Endometrial microvascular endothelial cells (primary cell): ENCODE data around the gene USP17L27. TPM values are rescaled to one million over a fixed set of nuclear protein-coding genes. Genes with fewer than 3 reads are reported as not detected.
"Not testable (repeated sequence)": the region's sequence is repeated elsewhere in the genome, so short reads cannot be mapped to it uniquely, and the experiment has no call there.

Experiments used
- in situ Hi-C: cut with HindIII; loops from 2 replicates; pipeline ENCODE4 v1.10.0; 2017; ENCODE audit warnings: low sequenced_read_pairs, low pct_unique_long_range_greater_than_20kb; ENCODE audit errors: inconsistent ontology term
- total RNA-seq: library from RNA; depleted of rRNA; stranded (reverse); fragments of >200 nt; gene quantifications from one replicate; pipeline ENCODE4 v1.2.3, GENCODE V29; 2015; ENCODE audit errors: inconsistent ontology term

USP17L27 gene, protein sequence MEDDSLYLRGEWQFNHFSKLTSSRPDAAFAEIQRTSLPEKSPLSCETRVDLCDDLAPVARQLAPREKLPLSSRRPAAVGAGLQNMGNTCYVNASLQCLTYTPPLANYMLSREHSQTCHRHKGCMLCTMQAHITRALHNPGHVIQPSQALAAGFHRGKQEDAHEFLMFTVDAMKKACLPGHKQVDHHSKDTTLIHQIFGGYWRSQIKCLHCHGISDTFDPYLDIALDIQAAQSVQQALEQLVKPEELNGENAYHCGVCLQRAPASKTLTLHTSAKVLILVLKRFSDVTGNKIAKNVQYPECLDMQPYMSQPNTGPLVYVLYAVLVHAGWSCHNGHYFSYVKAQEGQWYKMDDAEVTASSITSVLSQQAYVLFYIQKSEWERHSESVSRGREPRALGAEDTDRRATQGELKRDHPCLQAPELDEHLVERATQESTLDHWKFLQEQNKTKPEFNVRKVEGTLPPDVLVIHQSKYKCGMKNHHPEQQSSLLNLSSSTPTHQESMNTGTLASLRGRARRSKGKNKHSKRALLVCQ
- not detected for total RNA-seq

DNA sequence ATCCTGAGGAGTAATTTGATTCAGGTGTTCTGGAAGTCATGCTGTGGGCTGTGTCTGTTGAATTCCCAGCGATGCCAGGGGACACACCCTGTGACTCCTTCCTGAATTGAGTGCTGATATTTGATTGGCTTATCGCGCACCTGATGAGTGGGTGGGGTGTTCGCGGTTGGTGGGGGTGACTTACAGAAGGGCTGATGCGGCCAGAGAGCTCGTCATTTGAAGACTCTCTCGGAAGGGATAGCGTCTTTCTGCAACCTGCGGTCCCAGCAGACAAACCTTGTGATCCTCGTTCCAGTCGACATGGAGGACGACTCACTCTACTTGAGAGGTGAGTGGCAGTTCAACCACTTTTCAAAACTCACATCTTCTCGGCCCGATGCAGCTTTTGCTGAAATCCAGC, at the start of gene USP17L27:
Gene USP17L27, plus strand, starts transcription at position 301 of the 400 bp plus-strand sequence. Its CDS starts 0 bp downstream, at position 301.
- in situ Hi-C loops = not testable (repeated sequence)

DNA sequence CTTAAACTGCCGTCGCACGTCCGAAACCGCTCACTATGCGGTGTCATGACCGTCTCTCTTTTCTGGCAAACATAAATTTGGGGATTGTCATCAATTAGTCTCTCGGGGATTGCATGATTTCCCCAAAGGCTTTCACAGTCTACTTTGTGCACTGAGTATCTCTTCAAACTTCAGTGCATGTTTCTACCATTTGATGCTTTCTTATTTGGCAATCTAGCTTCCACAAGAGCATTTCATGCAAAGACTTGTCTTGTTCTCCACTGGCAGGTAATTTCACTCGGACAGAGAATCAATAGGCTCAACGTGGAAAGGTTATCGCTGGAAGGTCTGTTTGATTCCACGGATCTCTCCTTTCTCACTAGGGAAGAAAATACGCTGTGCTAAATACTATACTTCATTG, 19.8 kb upstream of the USP17L27 start:
- in situ Hi-C loops = not testable (repeated sequence)

DNA sequence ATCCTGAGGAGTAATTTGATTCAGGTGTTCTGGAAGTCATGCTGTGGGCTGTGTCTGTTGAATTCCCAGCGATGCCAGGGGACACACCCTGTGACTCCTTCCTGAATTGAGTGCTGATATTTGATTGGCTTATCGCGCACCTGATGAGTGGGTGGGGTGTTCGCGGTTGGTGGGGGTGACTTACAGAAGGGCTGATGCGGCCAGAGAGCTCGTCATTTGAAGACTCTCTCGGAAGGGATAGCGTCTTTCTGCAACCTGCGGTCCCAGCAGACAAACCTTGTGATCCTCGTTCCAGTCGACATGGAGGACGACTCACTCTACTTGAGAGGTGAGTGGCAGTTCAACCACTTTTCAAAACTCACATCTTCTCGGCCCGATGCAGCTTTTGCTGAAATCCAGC, 19.1 kb upstream of the USP17L27 start, which contains the start of gene USP17L24:
Gene USP17L24, plus strand, starts transcription at position 301 of the 400 bp plus-strand sequence. Its CDS starts 0 bp downstream, at position 301.
- in situ Hi-C loops = not testable (repeated sequence)

DNA sequence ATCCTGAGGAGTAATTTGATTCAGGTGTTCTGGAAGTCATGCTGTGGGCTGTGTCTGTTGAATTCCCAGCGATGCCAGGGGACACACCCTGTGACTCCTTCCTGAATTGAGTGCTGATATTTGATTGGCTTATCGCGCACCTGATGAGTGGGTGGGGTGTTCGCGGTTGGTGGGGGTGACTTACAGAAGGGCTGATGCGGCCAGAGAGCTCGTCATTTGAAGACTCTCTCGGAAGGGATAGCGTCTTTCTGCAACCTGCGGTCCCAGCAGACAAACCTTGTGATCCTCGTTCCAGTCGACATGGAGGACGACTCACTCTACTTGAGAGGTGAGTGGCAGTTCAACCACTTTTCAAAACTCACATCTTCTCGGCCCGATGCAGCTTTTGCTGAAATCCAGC, 14.3 kb upstream of the USP17L27 start, which contains the start of gene USP17L25:
Gene USP17L25, plus strand, starts transcription at position 301 of the 400 bp plus-strand sequence. Its CDS starts 0 bp downstream, at position 301.
- in situ Hi-C loops = not testable (repeated sequence)

DNA sequence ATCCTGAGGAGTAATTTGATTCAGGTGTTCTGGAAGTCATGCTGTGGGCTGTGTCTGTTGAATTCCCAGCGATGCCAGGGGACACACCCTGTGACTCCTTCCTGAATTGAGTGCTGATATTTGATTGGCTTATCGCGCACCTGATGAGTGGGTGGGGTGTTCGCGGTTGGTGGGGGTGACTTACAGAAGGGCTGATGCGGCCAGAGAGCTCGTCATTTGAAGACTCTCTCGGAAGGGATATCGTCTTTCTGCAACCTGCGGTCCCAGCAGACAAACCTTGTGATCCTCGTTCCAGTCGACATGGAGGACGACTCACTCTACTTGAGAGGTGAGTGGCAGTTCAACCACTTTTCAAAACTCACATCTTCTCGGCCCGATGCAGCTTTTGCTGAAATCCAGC, 9.6 kb upstream of the USP17L27 start, which contains the start of gene USP17L26:
Gene USP17L26, plus strand, starts transcription at position 301 of the 400 bp plus-strand sequence. Its CDS starts 0 bp downstream, at position 301.
- in situ Hi-C loops = not testable (repeated sequence)

DNA sequence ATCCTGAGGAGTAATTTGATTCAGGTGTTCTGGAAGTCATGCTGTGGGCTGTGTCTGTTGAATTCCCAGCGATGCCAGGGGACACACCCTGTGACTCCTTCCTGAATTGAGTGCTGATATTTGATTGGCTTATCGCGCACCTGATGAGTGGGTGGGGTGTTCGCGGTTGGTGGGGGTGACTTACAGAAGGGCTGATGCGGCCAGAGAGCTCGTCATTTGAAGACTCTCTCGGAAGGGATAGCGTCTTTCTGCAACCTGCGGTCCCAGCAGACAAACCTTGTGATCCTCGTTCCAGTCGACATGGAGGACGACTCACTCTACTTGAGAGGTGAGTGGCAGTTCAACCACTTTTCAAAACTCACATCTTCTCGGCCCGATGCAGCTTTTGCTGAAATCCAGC, 4.8 kb upstream of the USP17L27 start, which contains the start of gene USP17L5:
Gene USP17L5, plus strand, starts transcription at position 301 of the 400 bp plus-strand sequence. Its CDS starts 0 bp downstream, at position 301.
- in situ Hi-C loops = not testable (repeated sequence)

DNA sequence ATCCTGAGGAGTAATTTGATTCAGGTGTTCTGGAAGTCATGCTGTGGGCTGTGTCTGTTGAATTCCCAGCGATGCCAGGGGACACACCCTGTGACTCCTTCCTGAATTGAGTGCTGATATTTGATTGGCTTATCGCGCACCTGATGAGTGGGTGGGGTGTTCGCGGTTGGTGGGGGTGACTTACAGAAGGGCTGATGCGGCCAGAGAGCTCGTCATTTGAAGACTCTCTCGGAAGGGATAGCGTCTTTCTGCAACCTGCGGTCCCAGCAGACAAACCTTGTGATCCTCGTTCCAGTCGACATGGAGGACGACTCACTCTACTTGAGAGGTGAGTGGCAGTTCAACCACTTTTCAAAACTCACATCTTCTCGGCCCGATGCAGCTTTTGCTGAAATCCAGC, 4.6 kb downstream of the USP17L27 start, which contains the start of gene USP17L28:
Gene USP17L28, plus strand, starts transcription at position 301 of the 400 bp plus-strand sequence. Its CDS starts 0 bp downstream, at position 301.
- in situ Hi-C loops = not testable (repeated sequence)

DNA sequence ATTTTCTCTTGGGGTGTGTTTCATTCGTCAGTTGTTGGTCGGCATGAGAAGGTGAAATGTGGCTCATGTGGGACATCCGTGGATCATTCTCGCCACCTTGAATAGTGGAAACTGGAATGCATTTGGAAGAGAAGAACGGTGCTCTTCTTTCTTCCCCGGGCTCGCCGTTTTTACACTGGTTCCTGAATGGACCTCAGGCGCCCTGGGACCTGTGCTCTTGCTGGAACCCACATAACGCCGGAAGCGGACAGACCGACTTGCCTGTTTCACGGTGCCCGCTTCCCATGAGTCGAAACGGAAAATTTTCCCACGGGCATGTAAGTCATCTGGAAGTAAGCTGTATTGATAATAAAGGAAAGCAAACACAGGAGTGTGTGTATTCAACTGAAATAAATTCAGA, 6.9 kb downstream of the USP17L27 start:
- in situ Hi-C loops = not testable (repeated sequence)

DNA sequence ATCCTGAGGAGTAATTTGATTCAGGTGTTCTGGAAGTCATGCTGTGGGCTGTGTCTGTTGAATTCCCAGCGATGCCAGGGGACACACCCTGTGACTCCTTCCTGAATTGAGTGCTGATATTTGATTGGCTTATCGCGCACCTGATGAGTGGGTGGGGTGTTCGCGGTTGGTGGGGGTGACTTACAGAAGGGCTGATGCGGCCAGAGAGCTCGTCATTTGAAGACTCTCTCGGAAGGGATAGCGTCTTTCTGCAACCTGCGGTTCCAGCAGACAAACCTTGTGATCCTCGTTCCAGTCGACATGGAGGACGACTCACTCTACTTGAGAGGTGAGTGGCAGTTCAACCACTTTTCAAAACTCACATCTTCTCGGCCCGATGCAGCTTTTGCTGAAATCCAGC, 9.4 kb downstream of the USP17L27 start, which contains the start of gene USP17L29:
Gene USP17L29, plus strand, starts transcription at position 301 of the 400 bp plus-strand sequence. Its CDS starts 0 bp downstream, at position 301.
- in situ Hi-C loops = not testable (repeated sequence)

DNA sequence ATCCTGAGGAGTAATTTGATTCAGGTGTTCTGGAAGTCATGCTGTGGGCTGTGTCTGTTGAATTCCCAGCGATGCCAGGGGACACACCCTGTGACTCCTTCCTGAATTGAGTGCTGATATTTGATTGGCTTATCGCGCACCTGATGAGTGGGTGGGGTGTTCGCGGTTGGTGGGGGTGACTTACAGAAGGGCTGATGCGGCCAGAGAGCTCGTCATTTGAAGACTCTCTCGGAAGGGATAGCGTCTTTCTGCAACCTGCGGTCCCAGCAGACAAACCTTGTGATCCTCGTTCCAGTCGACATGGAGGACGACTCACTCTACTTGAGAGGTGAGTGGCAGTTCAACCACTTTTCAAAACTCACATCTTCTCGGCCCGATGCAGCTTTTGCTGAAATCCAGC, 18.9 kb downstream of the USP17L27 start, which contains the start of gene USP17L30:
Gene USP17L30, plus strand, starts transcription at position 301 of the 400 bp plus-strand sequence. Its CDS starts 0 bp downstream, at position 301.
- in situ Hi-C loops = not testable (repeated sequence)

DNA sequence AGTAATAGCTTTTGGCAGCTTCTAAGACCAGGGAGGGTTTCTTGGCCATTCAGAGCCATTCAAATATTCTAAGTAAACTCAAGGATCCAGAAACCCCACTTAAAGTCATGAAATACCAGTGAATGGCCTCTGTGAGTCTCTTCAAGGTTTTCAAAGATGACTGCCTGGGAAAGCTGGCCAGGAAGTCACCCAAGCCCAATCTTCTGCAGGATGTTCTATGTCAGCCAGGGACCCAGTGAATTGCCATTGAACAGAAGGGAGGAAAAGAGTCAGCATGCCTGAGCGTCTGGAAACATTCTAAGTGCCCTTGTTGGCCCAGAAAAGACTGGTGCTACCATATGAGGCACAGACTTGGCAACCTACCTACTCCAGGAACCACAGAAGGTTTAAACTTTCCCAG, 35.9 kb downstream of the USP17L27 start:
- in situ Hi-C loops = not testable (repeated sequence)

DNA sequence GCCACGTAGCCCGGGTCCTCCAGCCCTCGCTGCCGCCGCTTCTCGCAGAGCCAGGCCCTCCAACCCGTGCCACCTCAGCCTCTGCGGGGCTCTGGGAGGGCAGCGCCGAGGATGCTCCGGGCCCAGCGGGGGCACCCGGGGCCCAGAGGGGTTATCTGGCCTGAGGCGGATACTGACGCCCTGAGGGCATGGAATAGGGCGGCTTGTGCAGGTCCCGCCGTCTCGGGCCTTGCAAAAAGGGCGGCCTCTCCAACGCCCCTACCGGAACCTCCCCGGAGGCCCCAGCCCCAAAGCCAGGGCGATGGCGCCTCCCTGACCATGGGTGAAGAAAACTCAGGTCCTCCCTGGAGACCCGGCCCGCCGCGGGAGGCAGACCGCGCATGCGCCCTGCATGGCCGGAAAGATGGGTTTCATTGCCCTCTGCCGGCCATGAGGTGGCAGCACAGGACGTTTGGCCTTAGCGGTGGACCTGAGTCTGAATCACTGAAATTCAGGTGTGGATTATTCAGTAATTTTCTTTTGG, 37.1 kb downstream of the USP17L27 start:
- in situ Hi-C loops = not testable (repeated sequence)

DNA sequence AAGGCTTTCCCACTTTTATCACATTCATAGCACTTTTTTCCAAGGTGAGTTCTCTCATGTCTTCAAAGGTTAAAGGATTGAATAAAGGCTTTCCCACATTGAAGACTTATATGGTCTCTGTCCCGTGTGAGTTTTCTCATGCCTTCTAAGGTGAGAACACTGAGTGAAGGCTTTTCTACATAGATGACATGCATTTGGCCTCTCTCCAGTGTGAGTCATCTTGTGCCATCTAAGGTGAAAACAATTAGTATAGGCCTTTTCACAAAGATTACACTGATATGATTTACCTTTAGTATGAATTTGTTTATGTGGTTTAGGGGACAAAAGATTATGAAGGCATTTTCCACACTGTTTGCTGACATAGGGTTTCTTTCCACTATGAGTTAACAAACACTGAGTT, 40.2 kb downstream of the USP17L27 start:
- in situ Hi-C loops = no loop called here

DNA sequence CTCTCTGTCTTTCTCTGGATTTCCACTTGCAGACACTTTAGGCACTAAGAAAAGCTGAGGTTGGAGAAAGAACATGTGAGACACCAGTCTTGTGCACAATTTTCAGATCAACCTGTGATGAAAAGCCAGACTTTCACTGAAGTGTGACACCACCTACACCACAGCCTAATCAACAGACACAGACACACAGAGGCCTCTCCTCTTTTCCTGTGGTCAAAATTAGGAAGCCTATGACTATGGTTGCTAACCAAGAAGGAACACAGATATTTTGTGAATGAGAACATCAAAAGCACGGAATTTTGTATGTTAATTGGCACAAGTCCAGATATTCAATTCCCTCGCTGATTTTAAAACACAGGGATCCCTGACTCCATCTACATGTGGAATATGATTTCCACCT, 45.1 kb downstream of the USP17L27 start:
- in situ Hi-C loops = not testable (repeated sequence)

Other genes starting within 250 kb of the USP17L27 start
- not detected for gene FAM90A26, start 173.7 kb upstream of the USP17L27 start, total RNA-seq
- not detected for gene USP17L10, start 133.5 kb upstream of the USP17L27 start, total RNA-seq
- gene USP17L11, start 128.7 kb upstream of the USP17L27 start, total RNA-seq = not detected
- not detected for gene USP17L12, start 124.0 kb upstream of the USP17L27 start, total RNA-seq
- not detected for gene USP17L13, start 119.3 kb upstream of the USP17L27 start, total RNA-seq
- not detected for gene USP17L15, start 109.8 kb upstream of the USP17L27 start, total RNA-seq
- gene USP17L17, start 100.3 kb upstream of the USP17L27 start, total RNA-seq = not detected
- gene USP17L18, start 95.5 kb upstream of the USP17L27 start, total RNA-seq = not detected
- gene USP17L19, start 90.8 kb upstream of the USP17L27 start, total RNA-seq = not detected
- not detected for gene USP17L20, start 86.0 kb upstream of the USP17L27 start, total RNA-seq
- gene USP17L21, start 81.3 kb upstream of the USP17L27 start, total RNA-seq = not detected
- gene USP17L22, start 76.5 kb upstream of the USP17L27 start, total RNA-seq = not detected
- gene USP17L24, start 19.0 kb upstream of the USP17L27 start, total RNA-seq = not detected
- gene USP17L25, start 14.2 kb upstream of the USP17L27 start, total RNA-seq = not detected
- not detected for gene USP17L26, start 9.5 kb upstream of the USP17L27 start, total RNA-seq
- gene USP17L5, start 4.7 kb upstream of the USP17L27 start, total RNA-seq = not detected
- not detected for gene USP17L28, start 4.7 kb downstream of the USP17L27 start, total RNA-seq
- gene USP17L29, start 9.5 kb downstream of the USP17L27 start, total RNA-seq = not detected
- not detected for gene USP17L30, start 19.0 kb downstream of the USP17L27 start, total RNA-seq
- gene DEFB131A, start 100.3 kb downstream of the USP17L27 start, total RNA-seq = not detected